Inflammatory macrophage treated with lipopolysaccharide for 4 hours (primary cell): ENCODE data around the gene MFN2.
"Not testable (repeated sequence)": the region's sequence is repeated elsewhere in the genome, so short reads cannot be mapped to it uniquely, and the experiment has no call there.

Experiments
- DNase-seq: peaks from one replicate; pipeline ENCODE4 v3.0.0-alpha.2; 2020

MFN2 gene

DNA sequence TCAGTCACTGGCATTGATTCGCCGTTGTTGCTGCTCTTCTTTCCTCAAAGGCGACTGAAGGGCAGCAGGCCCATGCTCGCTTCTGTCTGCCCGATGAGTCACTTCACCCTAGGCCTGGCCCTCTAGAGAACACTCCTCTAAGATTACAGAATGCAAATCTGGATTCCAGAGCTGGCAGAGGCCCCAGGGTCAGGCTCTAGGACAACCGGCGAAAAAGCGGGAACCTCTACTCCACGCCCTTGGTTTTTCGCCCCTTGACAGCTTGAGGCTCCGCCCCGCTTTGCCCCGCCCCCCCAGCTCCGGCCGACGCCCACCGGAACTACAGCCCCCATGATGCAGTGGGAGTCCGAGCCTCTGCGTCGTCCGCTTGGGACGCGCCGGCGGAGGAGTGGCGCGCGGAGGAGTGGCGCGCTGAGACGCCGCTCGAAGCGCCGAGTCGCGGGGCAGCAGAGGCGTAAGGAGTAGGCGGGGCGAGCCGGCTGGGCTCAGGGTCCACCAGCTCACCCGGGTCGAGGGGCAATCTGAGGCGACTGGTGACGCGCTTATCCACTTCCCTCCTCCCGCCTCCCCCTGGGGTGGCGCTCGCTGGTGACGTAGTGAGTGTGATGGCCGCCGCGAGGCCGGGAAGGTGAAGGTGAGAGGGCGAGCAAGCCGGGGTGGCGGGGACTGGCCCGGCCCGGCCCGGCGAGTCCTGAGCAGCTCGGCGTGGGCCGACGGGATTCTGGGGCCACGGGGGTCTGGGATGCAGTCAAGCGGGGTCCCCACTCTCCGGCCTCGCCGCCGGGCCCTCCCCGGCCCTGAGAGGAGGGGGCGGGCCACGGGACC lies at the start of gene MFN2:
MFN2 (plus strand) TSS at position 594 of the 825 bp plus-strand sequence. CDS start 8,725 bp downstream, outside the sequence.
- DNase-seq = peak; percentile 95

DNA sequence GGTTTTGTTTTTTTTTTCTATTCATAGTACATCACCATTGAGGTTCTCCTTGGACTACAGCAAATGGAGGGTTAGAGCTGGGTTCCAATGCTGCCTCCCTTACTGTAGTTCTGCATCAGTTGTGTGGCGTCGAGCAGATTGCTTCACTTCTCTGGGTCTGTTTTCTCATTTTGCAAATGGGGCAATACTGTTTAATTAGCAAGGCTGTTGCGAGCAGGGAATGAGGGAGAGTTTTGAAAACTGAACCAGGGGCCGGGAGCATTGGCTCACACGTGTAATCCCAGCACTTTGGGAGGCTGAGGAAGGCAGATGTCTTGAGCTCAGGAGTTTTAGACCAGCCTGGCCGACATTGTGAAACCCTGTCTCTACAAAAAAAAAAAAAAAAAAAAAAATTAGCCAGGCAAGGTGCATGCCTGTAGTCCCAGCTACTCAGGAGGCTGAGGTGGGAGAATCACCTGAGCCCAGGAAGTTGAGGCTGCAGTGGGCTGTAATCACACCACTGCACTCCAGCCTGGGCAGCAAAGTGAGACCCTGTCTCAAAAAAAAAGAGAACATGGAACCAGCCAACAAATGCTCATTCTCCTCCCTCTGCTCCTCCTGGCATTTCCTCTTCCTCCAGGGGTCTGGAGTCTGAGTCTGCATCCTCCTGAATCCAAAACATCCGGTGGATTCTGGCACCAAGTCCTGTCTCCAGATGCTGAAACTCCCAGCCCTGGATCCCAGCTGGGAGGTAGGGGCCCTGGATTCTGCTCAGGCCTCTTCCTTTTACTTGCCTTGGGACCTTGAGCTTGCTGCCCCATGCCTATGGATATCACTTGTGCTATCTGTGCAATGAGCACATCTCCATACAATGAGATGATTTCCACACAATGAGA lies 49.4 kb upstream of the MFN2 start:
- peak; percentile 20 for DNase-seq

DNA sequence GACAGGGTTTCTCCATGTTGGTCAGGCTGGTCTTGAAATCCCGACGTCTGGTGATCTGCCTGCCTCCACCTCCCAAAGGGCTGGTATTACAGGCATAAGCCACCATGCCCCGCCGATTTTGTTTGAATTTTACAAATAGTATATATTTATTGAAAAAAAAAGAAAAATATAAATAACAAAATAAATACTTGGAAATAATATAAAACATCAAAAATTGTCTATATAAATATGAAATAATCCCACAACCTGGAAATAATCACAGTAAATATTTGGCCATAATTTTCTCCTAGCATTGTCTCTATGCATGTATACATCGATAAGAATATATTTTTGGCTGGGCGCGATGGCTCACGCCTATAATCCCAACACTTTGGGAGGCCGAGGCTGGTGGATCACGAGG lies 48.4 kb upstream of the MFN2 start:
- DNase-seq = no peak

DNA sequence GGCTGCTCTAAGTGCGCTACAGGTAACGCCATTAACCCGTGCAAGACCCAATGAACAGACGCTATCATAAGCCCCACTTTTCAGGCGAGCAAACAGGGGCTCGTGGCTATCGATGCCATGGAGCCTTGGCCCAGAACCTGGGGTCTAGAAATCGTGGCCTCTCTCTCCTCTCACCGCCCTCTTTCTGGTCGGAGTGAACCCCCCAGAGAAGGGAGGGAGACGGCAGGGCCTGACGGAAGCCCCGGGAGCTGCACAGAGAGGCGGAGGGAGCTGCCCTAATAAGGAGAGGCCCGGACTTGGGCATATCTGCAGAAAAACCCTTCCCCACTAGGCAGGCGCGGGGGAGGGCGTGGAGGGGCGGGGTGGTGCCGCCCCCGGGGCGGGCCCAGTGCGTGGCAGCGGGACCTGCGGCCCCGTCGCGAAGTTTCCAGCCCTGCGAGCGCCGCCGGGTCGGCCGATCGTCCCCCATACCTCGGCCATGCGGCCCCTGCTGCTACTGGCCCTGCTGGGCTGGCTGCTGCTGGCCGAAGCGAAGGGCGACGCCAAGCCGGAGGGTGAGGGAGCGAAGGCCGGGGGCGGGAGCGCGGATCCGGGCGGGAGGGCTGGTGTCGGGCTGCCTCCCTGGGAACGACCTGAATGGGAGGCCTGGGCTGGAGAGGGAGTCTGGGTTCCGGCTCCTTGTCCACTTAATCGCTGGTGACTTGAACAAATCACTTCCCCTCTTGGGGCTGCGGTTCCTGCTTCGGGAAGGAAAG lies 45.8 kb upstream of the MFN2 start, which contains the start of gene PLOD1:
PLOD1 (plus strand) TSS at position 416 of the 755 bp plus-strand sequence; CDS start at position 479, 63 bp downstream.
- peak; percentile 76 for DNase-seq

DNA sequence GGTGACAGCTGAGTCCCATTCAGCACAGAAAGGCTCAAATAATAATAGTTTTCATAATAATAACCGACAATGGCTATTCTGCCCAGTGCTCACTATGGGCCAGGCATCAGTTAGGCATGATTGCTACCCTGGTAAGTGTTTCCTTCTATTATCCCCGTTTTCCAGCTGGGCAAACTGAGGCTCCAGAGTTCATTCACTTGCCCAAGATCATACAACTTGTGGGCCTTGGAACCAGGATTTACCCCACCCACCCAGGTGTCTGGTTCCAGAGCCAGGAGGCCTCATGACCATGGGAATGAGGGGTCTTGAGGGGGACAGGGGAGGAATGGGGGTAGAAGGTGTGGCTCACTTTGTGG lies 45.2 kb upstream of the MFN2 start:
- DNase-seq = no peak

DNA sequence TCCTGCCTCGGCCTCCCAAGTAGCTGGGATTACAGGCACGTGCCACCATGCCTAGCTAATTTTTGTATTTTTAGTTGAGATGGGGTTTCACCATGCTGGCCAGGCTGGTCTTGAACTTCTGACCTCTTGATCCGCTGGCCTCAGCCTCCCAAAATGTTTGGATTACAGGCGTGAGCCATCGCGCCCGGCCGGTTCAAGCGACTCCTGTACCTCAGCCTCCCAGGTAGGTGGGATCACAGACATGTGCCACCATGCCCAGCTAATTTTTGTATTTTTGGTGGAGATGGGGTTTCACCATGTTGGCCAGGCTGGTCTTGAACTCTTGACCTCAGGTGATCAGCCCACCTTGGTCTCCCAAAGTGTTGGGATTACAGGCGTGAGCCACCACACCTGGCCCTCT lies 44.5 kb upstream of the MFN2 start:
- not testable (repeated sequence) for DNase-seq

DNA sequence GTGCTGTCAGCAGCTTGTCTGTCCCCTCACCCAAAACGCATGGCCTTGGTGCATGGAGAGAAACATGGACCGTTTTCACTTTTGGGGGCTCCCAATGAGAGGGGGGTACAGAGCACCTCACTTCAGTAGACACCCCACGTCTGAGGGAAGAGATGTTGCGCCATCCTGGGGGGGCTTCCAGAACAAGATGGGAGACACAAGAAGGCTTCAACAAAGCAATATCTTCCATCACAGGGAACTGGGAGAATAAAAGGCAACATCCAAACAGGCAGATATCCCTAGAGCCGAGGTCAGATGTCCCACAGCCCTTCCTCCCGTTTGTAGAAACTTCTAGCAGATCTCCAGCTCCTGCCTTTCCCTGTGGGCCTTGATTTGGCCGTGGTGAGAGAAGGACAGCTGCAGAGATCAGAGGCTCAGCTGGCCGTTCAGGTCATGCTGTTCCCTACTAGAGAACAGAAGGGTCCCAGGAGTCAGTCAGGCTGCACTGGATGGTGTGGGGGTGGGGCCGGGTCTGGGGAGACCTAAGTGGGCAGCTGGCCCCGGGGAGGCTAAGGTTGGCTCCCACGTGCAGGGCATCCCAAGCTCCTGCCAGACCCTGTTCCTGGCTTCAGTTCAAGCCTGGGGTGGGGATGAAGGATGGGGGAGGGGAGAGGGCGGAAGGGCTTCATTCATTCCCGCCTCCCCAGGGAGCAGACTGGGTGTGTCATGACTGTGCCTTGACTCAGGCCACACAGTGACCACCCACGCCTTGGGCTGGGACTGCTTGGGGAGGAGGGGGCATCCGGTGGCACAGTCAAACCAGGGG lies 41.3 kb upstream of the MFN2 start:
- DNase-seq = no peak

DNA sequence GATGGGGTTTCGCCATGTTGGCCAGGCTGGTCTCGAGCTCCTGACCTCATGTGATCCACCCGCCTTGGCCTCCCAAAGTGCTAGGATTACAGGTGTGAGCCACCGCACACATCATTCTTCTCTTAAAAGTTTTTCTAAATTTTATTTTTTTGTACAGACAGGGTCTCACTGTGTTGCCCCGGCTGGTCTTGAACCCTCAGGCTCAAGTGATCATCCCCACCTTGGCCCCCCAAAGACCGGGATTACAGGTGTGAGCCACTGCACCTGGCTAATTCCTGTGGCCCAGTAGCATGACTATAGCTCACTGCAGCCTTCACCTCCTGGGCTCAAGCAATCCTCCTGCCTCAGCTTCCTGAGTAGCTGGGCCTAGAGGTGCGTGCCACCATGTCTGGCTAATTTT lies 40.5 kb upstream of the MFN2 start:
- DNase-seq = not testable (repeated sequence)

DNA sequence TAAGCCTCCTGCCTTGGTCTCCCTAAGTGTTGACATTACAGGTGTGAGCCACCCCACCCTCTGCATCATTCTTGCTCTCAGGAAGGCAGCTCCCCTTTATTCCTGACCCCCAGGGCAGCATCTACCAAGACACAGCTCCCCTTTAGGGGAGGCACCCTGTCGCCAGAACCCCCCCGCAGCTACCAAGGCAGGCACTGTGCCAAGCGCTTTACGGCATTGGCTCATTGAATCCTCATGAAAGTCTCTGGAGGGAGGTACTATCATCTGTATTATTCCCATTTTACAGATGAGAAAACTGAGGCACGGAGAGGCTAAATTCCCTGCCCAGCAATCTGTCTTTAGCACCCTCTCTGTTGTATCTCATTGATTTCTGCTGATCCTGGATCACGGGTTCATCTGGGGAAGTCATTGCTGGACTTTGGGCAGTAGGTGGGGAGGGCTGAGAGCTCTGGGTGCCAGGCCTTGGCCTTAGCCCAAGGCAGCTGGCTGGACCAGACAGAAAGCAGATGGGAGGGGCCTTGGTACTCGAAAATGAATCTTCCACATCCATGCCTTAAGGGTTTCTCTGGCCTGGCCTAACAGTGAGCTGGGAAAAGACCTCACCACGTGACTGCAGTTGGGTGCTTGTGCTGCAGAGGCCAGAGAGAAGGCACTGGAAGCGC lies 39.9 kb upstream of the MFN2 start:
- no peak for DNase-seq

DNA sequence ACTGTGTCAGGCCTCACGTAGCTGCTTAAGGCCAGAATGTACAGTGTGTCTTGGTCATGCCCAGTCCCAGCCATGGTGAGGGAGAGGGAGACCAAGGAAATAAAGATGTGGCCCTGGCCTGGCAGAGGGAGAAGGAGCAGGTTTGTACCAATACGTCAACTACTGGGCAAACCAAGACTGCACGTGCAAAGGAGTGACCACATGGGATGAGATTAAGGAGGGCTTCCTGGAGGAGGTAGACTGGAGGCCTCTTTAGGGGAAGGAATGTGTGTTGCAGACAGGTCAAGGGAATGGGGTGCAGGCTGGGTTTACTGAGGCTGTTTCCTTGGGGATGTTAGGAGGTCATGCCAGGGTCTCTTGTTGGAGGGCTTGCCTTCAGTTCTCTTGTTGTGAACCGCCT lies 38.0 kb upstream of the MFN2 start:
- no peak for DNase-seq

DNA sequence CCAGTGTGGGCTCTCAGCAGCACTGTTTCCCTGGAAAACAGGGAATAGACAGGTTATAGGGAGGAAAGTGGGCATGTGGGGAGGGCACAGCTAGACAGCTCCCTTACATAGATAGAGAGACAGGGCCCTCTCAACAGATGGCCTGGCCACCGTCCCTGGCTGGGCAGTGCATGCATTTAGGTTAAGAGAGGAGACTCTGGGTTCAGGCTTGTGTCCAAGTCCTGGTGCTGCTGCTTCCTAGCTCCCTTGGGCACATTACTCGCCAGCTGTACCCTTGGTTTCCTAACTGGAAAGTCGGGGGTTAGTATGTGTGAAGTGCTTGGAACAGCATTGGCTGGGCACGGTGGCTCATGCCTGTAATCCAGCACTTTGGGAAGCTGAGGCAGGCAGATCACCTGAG lies 36.6 kb upstream of the MFN2 start:
- DNase-seq = no peak

DNA sequence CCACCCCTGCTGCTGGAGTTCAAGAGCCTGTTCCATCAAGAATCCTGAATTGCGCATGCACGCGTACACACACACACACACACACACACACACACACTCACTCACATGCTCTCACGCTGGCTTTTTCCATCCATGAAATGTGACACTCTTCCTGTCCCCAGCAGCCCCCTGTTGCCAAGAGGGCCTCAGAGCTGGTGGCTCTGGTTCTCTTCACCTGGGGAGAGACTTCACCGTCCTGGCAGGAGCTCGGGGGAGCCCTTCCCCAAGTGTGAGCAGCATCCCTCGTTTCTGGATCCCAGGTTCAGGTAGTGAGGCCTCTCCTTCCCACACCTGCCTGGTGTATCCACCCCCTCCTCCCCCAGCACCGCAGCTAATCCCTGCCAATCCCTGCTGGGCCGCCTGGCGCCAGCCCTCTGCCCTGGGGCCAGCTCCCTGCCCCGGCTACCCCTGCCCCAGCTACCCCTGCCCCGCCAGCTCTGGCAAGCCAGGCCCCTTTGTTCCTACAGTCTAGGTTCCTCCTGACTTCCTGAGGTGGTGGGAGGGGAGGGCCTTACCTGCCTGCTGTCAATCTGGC lies 35.8 kb upstream of the MFN2 start:
- no peak for DNase-seq

DNA sequence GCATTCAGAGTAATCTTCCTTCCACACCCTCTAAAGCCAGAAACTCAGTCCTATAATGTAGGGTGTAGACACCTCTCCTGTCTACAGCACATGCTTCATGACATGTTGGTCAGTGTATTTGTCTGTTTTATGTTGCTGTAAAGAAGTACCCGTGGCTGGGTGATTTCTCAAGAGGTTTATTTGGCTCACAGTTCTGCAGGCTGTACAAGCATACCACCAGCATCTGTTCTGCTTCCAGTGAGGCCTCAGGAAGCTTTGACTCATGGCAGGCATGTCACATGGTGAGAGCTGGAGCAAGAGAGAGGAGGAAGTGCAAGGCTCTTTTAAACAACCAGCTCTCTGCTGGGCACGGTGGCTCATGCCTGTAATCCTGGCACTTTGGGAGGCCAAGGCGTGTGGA lies 33.6 kb upstream of the MFN2 start:
- no peak for DNase-seq

DNA sequence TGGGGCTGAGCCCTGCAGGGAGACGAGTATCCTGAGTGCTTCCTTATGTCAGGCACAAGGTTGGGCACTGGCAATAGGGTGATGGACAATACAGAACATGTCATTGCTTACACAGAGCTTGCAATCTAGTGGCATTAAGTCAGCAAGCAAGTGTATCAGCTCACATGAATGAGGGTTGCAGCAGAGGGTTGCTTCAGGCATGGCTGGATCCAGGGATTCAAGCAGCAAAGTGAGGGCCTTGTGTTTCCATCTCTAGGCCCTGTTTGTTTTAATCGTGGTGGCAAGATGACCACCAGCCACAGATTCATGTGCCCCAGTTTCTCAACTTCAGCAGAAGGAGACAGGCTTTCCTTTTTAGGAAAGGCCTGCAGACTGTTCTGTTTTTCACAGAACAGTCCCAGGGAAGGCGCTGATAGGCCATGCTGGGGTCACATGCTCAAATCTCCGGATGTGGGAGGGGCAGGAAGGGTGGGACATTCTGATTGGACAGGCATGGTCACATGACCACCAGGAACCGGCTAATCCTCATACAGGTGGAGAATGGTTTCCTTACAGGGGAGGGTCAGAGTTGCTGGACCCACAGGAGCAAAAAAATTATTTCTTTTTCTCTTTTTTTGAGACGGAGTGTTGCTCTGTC lies 31.3 kb upstream of the MFN2 start:
- DNase-seq = peak; percentile 1

DNA sequence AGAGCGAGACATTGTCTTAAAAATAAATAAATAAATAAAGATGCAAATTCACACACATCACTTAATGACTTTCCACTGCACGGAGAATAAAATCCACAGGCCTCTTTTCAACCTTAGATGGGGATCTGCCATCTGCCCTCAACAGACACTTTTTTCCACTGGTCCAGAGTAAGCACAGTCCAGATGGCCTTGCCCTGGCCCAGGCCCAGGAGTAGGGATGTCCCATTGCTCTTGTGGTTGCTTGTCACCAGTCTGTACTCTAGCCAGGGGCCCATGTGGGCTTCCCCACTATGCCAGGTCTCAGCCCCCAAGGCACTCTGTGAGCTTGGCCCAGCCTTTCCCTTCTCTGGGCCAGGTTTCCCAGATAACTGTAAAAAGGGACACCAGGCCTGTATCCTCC lies 28.3 kb upstream of the MFN2 start:
- DNase-seq = no peak

DNA sequence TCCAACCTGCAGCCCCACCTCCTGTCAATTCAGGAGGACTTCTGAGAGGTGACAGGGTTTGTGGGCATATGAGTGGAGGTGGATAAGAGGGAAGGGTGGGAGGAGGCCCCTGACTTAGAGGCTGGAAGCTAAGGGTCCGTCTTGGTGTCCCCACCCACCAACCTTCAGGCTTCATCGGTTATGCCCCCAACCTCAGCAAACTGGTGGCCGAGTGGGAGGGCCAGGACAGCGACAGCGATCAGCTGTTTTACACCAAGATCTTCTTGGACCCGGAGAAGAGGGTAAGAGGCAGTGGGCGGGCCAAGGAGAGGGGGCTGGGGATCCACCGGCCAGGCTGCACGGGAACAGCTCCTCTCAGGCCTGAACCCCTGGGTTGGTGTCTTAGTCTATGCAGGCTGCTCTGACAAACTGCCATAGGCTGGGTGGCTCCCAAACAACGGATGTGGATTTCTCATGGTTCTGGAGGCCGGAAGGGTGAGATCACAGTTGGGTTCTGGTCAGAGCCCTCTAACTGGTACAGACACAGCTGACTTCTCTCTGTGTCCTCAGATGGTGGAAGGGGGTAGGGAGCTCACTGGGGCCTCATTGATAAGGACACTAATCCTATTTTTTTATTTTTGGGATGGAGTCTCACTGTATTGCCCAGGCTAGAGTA lies 27.7 kb upstream of the MFN2 start:
- DNase-seq = no peak

DNA sequence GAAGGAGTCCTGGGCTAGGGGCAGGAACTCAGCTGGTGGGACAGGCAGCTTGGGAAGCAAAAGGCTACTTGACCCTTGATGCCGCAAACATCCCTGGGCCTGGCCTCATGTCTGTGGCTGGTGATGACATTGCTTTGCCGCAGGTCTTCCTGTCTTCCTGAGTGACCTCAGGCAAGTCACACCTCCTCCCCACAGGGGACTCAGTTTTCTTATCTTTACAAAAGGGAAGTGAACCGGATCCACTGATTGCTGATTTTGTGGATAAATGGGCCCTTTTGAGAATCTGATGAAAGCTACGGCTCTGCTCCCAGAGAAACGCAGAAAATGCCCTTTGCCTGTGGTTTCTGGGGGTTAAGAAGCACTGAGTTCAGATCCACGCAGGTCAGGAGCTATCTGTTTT lies 25.0 kb upstream of the MFN2 start:
- no peak for DNase-seq

DNA sequence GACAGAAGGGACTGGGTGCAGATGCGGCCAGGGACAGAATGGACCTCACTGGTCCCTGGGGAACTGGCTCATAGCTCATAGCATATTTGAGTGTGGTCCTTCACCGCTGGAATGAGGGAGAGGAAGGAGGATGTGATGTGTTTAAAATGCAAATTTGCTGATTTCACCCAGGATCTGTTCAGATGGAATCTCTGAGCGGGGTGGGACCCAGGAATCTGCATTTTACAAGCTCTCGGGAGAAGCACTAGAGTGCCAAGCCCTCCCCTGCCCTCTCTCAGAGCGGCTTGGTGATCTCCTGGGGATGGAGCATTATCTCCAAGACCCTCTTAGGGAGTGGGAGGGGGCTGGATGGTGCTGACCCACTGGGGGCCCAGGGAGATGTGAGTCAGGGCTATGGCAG lies 22.8 kb upstream of the MFN2 start:
- DNase-seq = no peak

DNA sequence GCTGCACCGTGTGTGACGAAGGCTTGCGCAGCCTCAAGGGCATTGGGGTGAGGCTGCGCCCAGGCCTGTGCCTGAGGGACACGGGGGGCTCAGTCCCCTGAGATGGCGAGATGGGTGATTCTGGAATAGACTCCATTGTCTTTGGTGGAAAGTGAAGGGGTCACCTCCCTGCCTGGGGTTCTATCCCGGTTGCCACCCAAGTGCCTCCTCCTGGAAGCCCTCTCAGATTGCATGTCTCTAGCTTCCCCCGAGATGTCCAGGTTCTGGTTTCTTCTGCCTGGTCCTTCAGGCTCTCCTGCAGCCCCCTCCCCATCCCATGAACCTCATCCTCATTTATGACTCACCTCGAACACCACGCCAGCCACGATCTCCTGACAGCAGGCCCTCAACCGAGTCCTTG lies 22.3 kb upstream of the MFN2 start:
- no peak for DNase-seq

DNA sequence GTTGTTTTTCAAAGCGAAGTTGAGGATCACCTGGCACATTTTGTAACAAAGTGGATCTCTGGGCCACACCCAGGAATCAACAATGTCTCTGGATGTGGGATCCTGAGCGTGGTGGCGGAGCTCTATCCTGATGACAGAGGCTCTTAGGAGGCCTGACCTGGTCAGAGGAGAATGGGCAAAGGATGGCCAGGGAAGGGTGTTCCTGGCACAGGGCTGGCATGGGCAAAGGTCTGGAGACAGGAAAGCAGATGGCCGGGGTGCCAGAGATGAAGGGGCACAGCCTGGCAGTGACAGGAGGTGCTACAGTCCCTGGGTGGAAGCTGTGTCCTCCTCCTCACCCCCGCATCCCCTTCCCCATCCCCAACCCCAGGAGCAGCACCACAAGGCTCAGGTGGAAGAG lies 20.0 kb upstream of the MFN2 start:
- DNase-seq = no peak
